ENCODE results near the gene SORCS2. TPM values are rescaled to one million over a fixed set of nuclear protein-coding genes. Genes with fewer than 3 reads are reported as not detected.

SORCS2 gene
- polyA plus RNA-seq, 1 of the 3 experiments (the other 2 are of a cell fraction), result 1.6 TPM

DNA sequence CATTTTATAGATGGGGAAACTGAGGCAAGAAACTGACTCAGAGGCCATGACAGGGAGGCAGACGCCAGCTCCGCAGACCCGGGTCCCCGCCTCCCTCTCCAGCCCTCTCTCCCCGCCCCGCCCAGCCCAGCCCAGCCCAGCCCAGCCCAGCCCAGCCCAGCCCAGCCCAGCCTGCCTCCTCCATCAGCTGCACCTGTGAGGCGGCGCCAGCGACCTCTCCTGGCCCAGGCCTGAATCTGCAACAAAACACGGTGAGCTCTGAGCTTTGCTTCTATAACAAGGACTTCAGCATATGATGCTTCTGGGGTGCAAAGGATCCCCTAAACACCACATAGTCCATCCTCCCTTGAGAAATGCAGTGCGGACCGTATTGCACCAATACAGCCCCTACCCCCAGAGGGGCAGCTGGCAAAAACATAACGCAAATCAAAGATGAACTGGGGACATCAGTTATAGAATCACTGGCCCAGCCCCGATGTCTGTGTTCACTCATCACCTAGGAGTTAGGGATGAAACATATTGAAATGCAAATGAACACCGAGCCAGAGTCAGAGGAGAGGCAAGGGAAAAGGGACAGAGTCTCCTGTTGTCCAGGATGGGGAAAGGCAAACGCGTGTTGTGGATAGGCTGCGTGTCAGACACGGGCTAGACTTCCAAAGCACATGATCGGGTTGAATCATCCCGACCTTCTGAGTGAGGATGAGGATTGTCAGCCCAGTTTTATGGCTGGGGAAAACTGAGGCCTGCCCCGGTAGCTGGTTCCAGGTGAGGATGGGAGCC is 458.5 kb downstream of the SORCS2 start:
- no peaks in the 10 kb centered on the region for H3K27me3 ChIP-seq (ENCODE audit: insufficient read depth)
- H3K9me2 ChIP-seq, result no peaks in the 10 kb centered on the region
- H3F3A ChIP-seq (replicated peaks; ENCODE audit: insufficient read depth), result peaks cover 6% of the 10 kb centered on the region
- H3K9me3 ChIP-seq, result no peaks in the 10 kb centered on the region
- peak overlapping the region in 1 of 2 experiments; percentile 86; a peak in 2 of 4 replicates for H3K27ac ChIP-seq (ENCODE audit: low read depth in 2 of 2, low read length in 1 of 2)
- CTCF ChIA-PET, result interaction anchor here (0.6 to 1.4 kb wide), 3 partner anchors 19 to 45 kb away, joined by 3 to 5 read pairs (median 3); no protein-coding TSS in a partner anchor
- H2AFZ ChIP-seq (ENCODE audit: low read depth), result no peak overlapping the region
- H3K4me2 ChIP-seq, result peak overlapping the region; percentile 20; the same call in 1 of the 2 replicates
- no peaks in the 10 kb centered on the region for H3K79me2 ChIP-seq (ENCODE audit: insufficient read depth)
- H3K4me3 ChIP-seq (ENCODE audit: low read depth in 2 of 2, low read length in 1 of 2), result no peak overlapping the region
- H4K20me1 ChIP-seq (ENCODE audit: insufficient read depth), result no peaks in the 10 kb centered on the region
- no peaks in the 10 kb centered on the region for H3K36me3 ChIP-seq (replicated peaks in 1 of 2; ENCODE audit: control insufficient read depth in 1 of 2, insufficient read depth in 2 of 2, low read length in 1 of 2)
- WGBS (ENCODE audit: low lambda C conversion rate), result 69% methylated on average over 15 of the region's 22 CpGs
- H3K9ac ChIP-seq, result no peak overlapping the region
- peaks cover 25 to 34% of the 10 kb centered on the region in 2 experiments; a peak in 3 of 4 replicates for H3K4me1 ChIP-seq (ENCODE audit: control insufficient read depth in 1 of 2, insufficient read depth in 2 of 2, low read depth in 1 of 2, low read length in 1 of 2)
- no peak for DNase-seq
- TF ChIP-seq EZH2phosphoT487 (IDR thresholded peaks at IDR 0.05; ENCODE audit: borderline replicate concordance, low read depth) (no peak), CTCF (IDR thresholded peaks at IDR 0.05) (peak; percentile 19; the same call in 1 of the 2 replicates), MXI1 (IDR thresholded peaks at IDR 0.05; ENCODE audit: low read depth, low read length) (no peak), RAD21 (IDR thresholded peaks at IDR 0.05; ENCODE audit: low read length) (peak; percentile 29; the same call in 1 of the 2 replicates)
- POLR2A ChIA-PET, result no interaction called here

DNA sequence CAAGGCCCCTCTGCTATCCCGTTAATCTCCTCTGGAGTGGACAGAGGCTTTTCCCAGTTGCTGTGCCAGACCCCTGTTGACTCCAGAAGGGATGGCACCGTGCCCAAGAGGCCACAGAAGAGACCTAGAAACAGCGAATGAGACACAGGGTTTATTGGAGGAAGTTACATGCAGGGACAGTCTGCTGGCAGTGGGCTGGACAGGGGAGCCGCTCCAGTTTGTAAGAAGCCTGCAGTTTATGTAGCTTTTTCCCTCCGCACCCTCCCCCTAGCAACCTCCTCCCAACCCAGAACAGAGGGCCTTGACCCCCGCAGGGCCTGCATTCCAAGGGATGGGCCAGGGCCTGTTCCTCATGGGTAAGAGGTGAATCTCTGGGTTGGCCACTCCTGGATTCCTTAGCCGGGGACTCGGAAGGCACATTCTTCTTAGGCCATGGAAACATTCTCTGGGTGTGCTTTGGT is 459.2 kb downstream of the SORCS2 start:
- Histone ChIP-seq H3K27me3 (ENCODE audit: insufficient read depth) (no peaks in the 10 kb centered on the region), H3K9me2 (no peaks in the 10 kb centered on the region), H3K9me3 (no peaks in the 10 kb centered on the region), H3K4me2 (peak overlapping the region; percentile 20; the same call in 1 of the 2 replicates), H2AFZ (ENCODE audit: low read depth) (no peak overlapping the region), H4K20me1 (ENCODE audit: insufficient read depth) (no peaks in the 10 kb centered on the region), H3F3A (replicated peaks; ENCODE audit: insufficient read depth) (peaks cover 6% of the 10 kb centered on the region), H3K36me3 (replicated peaks in 1 of 2; ENCODE audit: control insufficient read depth in 1 of 2, insufficient read depth in 2 of 2, low read length in 1 of 2) (no peaks in the 10 kb centered on the region), H3K27ac (ENCODE audit: low read depth in 2 of 2, low read length in 1 of 2) (peak overlapping the region in 1 of 2 experiments; percentile 40; a peak in 2 of 4 replicates), H3K9ac (no peak overlapping the region), H3K4me3 (ENCODE audit: low read depth in 2 of 2, low read length in 1 of 2) (no peak overlapping the region), H3K79me2 (ENCODE audit: insufficient read depth) (no peaks in the 10 kb centered on the region), H3K4me1 (ENCODE audit: control insufficient read depth in 1 of 2, insufficient read depth in 2 of 2, low read depth in 1 of 2, low read length in 1 of 2) (peaks cover 32 to 34% of the 10 kb centered on the region in 2 experiments; a peak in 3 of 4 replicates)
- ChIA-PET POLR2A (interaction anchor here (0.7 kb wide), 1 partner anchor 444 kb away, joined by 3 read pairs; no protein-coding TSS in a partner anchor), CTCF (interaction anchor here (1.0 to 1.4 kb wide), 2 partner anchors 18 to 46 kb away, joined by 3 to 5 read pairs; no protein-coding TSS in a partner anchor)
- TF ChIP-seq NFIC (IDR thresholded peaks at IDR 0.05; ENCODE audit: borderline replicate concordance) (peak; percentile 42; the same call in 1 of the 2 replicates), TEAD4 (IDR thresholded peaks at IDR 0.05; ENCODE audit: borderline replicate concordance, insufficient read depth) (no peak), RAD21 (IDR thresholded peaks at IDR 0.05; ENCODE audit: low read length) (peak; percentile 12; the same call in 1 of the 2 replicates), MEF2A (IDR thresholded peaks at IDR 0.05; ENCODE audit: borderline replicate concordance, low read depth) (no peak), TCF12 (IDR thresholded peaks at IDR 0.05) (peak; percentile 13; the same call in 1 of the 2 replicates)
- DNase-seq, result peak; percentile 87
- 62% methylated on average over 7 of the region's 8 CpGs for WGBS (ENCODE audit: low lambda C conversion rate)

Measured in SK-N-SH (cell line).